Dermis blood vessel endothelial cell (primary cell): ENCODE data around the gene FAM241A. TPM values are rescaled to one million over a fixed set of nuclear protein-coding genes. Genes with fewer than 3 reads are reported as not detected.
A peak's percentile ranks its signal among the peaks of the same experiment; 100 is the strongest.
"Not testable (repeated sequence)": the region's sequence is repeated elsewhere in the genome, so short reads cannot be mapped to it uniquely, and the experiment has no call there.

Experiments
- DNase-seq: peaks from one replicate; pipeline ENCODE4 v3.0.0; 2010
- total RNA-seq: library from RNA; depleted of rRNA; stranded (reverse); fragments of >200 nt; gene quantifications from 2 replicates; pipeline ENCODE4 v1.2.3, GENCODE V29; 2014

FAM241A gene
- 19.2 and 20.3 TPM in 2 replicates for total RNA-seq

- peak; percentile 91 for DNase-seq
These were observed at the start of gene FAM241A for GRCh38 chr4:112145326-112145789. Gene FAM241A (plus strand): TSS chr4:112145454. CDS start chr4:112145581, 127 bp downstream.

- no peak for DNase-seq
These were observed 46.3 kb upstream of the FAM241A start for GRCh38 chr4:112098841-112099530.

- DNase-seq, result peak; percentile 80
These were observed 45.5 kb upstream of the FAM241A start for GRCh38 chr4:112099701-112100297.

- DNase-seq, result peak; percentile 53
These were observed 42.3 kb upstream of the FAM241A start for GRCh38 chr4:112102875-112103370.

- DNase-seq, result no peak
These were observed 39.9 kb upstream of the FAM241A start for GRCh38 chr4:112105201-112105969.

- DNase-seq, result peak; percentile 85
These were observed 35.7 kb upstream of the FAM241A start for GRCh38 chr4:112109360-112110058.

- no peak for DNase-seq
These were observed 35.2 kb upstream of the FAM241A start for GRCh38 chr4:112110059-112110425.

GRCh38 chr4:112111306-112111705 is 33.9 kb upstream of the FAM241A start:
- DNase-seq, result no peak

- DNase-seq, result not testable (repeated sequence)
These were observed 33.2 kb upstream of the FAM241A start for GRCh38 chr4:112112095-112112494.

- no peak for DNase-seq
These were observed 32.6 kb upstream of the FAM241A start for GRCh38 chr4:112112590-112113170.

- DNase-seq, result no peak
These were observed 31.4 kb upstream of the FAM241A start for GRCh38 chr4:112113864-112114263.

- DNase-seq, result no peak
These were observed 30.8 kb upstream of the FAM241A start for GRCh38 chr4:112114452-112114851.

- no peak for DNase-seq
These were observed 26.4 kb upstream of the FAM241A start for GRCh38 chr4:112118742-112119352.

- no peak for DNase-seq
These were observed 25.9 kb upstream of the FAM241A start for GRCh38 chr4:112119353-112119783.

GRCh38 chr4:112120021-112120420 is 25.2 kb upstream of the FAM241A start:
- DNase-seq, result peak; percentile 50

- DNase-seq, result no peak
These were observed 19.8 kb upstream of the FAM241A start for GRCh38 chr4:112125416-112125815.

GRCh38 chr4:112127048-112127637 is 18.1 kb upstream of the FAM241A start:
- DNase-seq, result no peak

GRCh38 chr4:112127803-112128202 is 17.5 kb upstream of the FAM241A start:
- DNase-seq, result peak; percentile 36

- no peak for DNase-seq
These were observed 16.8 kb upstream of the FAM241A start for GRCh38 chr4:112128452-112128851.

- peak; percentile 62 for DNase-seq
These were observed 14.3 kb upstream of the FAM241A start for GRCh38 chr4:112130906-112131305.

GRCh38 chr4:112136551-112136950 is 8.7 kb upstream of the FAM241A start:
- DNase-seq, result no peak
